Measurements from ENCODE around the gene ADAMTS18.
"Not testable (repeated sequence)": the region's sequence is repeated elsewhere in the genome, so short reads cannot be mapped to it uniquely, and the experiment has no call there.

Gene ADAMTS18, protein sequence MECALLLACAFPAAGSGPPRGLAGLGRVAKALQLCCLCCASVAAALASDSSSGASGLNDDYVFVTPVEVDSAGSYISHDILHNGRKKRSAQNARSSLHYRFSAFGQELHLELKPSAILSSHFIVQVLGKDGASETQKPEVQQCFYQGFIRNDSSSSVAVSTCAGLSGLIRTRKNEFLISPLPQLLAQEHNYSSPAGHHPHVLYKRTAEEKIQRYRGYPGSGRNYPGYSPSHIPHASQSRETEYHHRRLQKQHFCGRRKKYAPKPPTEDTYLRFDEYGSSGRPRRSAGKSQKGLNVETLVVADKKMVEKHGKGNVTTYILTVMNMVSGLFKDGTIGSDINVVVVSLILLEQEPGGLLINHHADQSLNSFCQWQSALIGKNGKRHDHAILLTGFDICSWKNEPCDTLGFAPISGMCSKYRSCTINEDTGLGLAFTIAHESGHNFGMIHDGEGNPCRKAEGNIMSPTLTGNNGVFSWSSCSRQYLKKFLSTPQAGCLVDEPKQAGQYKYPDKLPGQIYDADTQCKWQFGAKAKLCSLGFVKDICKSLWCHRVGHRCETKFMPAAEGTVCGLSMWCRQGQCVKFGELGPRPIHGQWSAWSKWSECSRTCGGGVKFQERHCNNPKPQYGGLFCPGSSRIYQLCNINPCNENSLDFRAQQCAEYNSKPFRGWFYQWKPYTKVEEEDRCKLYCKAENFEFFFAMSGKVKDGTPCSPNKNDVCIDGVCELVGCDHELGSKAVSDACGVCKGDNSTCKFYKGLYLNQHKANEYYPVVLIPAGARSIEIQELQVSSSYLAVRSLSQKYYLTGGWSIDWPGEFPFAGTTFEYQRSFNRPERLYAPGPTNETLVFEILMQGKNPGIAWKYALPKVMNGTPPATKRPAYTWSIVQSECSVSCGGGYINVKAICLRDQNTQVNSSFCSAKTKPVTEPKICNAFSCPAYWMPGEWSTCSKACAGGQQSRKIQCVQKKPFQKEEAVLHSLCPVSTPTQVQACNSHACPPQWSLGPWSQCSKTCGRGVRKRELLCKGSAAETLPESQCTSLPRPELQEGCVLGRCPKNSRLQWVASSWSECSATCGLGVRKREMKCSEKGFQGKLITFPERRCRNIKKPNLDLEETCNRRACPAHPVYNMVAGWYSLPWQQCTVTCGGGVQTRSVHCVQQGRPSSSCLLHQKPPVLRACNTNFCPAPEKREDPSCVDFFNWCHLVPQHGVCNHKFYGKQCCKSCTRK (N-terminal part only)

GRCh38 chr16:77434530-77435271, at the start of gene ADAMTS18:
Gene ADAMTS18 (minus strand): TSS chr16:77435034. CDS start chr16:77434695, 339 bp downstream.
- DNase-seq, result no peak

DNA sequence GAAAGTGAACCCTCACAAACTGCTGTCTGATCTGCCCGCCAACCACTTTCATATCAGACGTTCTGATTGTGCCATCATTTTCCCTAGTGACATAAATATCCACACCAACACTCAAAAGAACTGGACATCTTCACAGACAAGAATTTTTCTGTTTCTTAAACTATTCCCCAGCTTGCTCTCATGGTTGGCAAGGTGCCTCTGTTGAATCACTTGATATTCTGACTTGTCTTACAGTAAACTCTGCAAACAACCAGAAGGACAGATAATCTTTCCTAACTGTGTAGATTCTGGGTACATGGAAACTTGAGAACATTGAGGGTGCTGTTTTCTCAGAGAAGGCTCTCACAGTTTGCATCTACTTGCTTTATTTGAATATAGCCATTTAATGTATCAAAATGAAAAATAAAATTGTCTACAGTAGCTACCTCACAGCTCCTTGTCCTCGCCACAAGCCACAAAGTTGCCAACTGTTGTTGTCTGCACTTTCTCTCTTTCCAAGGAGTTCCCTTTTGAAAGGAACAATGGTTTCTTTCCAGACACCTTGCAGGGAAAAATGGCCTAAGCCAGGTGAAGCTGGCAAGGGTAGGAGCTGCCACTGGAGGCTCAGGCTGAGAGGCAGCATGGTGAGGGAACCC, 46.0 kb upstream of the ADAMTS18 start:
- no peak for DNase-seq

DNA sequence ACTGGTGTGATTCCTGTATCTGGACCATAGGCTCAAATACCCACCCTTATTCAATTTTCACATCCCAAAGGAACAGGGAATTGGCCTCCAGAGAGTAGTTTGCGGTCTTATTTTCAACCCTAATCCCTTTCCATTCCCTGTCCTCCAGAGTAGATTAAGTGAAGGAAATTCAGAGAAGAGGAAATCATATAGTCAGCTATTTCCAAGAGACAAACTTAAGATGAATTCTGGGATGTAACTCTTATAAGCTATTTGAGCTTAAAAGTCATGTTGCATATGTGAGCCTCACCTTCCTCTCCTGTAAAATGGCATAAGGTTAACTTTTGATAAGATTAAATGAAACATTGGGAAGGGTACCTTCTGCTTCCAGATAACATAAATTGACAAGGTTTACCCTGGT, 37.4 kb upstream of the ADAMTS18 start:
- DNase-seq, result no peak

GRCh38 chr16:77470851-77471250, 36.0 kb upstream of the ADAMTS18 start:
- no peak for DNase-seq

GRCh38 chr16:77469634-77470033, 34.8 kb upstream of the ADAMTS18 start:
- DNase-seq, result no peak

DNA sequence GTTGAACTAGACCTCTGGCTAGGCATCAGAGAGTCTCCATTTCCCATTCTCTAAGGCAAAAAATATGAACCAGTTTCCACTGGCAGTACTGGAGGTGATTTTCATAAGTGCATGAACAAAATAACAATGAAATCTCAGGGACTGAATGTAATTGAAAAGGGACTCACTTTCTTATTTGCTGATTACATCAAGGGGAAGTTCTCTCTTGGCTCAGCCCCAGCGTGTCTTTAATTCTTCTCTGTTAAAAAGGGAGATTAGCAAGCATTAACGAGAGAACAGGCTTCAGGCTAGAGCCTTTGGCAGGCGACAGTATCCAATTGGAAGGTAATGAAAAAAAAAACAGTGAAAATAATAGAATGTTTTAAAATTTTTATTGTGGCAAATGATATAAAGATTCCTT, 34.0 kb upstream of the ADAMTS18 start:
- DNase-seq, result no peak

DNA sequence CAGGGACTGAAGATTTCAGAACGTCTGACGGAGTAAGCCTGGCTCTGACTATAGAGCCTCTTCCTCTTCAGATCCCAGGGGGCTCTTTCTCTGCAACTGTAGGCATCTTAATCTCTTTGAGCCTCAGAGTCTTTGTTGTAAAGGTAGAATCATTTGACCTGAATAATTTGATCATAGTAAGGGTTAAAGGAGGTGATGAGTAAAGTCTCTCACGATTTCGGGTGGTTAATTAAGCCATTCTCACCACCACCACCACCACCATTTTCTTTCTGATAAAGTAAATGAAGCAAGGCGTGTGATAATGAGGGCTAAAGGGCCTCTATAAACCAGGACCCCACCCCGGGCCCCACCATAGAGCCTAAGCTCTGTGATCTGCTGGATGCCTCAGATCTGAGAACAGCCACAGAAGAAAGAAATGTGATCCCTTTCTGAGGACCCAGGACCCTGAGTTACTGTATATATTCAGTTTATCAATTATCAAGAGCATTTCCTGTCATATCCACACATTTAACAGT, 33.0 kb upstream of the ADAMTS18 start:
- DNase-seq, result no peak

DNA sequence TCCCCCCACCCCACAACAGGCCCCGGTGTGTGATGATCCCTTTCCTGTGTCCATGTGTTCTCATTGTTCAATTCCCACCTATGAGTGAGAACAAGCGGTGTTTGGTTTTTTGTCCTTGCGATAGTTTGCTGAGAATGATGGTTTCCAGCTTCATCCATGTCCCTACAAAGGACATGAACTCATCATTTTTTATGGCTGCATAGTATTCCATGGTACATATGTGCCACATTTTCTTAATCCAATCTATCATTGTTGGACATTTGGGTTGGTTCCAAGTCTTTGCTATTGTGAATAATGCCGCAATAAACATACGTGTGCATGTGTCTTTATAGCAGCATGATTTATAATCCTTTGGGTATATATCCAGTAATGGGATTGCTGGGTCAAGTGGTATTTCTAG, 28.8 kb upstream of the ADAMTS18 start:
- not testable (repeated sequence) for DNase-seq

GRCh38 chr16:77462894-77463293, 28.1 kb upstream of the ADAMTS18 start:
- DNase-seq, result no peak

GRCh38 chr16:77459534-77460254, 24.9 kb upstream of the ADAMTS18 start:
- no peak for DNase-seq

DNA sequence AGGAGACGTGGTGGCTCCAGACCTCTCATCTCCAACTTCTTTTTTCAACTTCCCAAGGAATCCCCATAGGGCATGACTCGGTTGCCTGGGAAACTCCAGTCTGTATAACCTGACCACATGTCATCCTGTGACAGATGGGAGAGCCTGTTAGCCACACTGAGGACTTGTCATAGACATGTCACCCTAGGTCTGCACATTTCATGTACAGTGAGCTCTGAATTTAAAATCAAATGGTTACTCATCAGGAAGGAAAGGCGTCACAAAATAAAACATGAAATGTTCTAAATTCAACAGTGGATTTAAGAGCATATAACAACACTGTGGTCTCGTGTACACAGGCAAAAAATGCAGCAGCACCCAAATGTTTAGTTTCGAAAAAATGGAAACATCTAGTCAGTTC, 22.2 kb upstream of the ADAMTS18 start:
- DNase-seq, result no peak

- DNase-seq, result no peak
Observed at GRCh38 chr16:77452243-77452642, 17.4 kb upstream of the ADAMTS18 start.

- DNase-seq, result peak; percentile 82
Observed at GRCh38 chr16:77450790-77451487, 16.1 kb upstream of the ADAMTS18 start.

DNA sequence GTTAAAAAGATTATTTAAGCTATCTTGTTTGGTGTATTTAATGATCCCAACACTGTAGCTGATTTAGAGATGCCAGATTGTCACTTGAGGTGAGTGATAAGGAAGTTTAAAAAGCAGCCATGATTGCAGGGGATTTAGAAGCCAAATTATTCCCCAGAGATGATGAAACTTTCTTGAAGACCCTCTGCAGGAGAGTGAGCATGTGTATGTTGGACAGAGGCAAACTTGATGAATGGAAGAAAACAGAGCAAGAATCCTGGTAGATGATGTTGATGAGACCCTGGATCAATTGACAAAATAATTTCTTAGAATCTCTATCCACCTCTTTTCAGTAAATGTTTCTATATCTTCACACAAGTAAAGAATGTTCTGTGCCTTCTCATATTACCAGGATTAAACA, 14.4 kb upstream of the ADAMTS18 start:
- no peak for DNase-seq

GRCh38 chr16:77445324-77445723, 10.5 kb upstream of the ADAMTS18 start:
- no peak for DNase-seq

DNA sequence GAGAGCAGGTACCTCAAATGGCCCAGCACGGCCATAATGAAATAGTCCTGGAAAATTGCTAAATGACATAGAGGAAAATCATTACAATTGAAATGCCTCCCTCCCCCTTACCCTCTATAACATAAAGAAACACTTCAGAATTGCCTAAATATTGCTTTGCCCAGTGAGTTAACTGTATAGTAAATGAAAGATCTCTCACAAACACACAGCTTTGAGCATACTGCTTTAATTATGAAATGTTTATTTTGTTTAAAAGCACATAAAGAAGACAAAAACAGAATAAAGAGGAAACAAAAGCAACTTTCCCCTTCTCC, 9.3 kb upstream of the ADAMTS18 start:
- no peak for DNase-seq

DNA sequence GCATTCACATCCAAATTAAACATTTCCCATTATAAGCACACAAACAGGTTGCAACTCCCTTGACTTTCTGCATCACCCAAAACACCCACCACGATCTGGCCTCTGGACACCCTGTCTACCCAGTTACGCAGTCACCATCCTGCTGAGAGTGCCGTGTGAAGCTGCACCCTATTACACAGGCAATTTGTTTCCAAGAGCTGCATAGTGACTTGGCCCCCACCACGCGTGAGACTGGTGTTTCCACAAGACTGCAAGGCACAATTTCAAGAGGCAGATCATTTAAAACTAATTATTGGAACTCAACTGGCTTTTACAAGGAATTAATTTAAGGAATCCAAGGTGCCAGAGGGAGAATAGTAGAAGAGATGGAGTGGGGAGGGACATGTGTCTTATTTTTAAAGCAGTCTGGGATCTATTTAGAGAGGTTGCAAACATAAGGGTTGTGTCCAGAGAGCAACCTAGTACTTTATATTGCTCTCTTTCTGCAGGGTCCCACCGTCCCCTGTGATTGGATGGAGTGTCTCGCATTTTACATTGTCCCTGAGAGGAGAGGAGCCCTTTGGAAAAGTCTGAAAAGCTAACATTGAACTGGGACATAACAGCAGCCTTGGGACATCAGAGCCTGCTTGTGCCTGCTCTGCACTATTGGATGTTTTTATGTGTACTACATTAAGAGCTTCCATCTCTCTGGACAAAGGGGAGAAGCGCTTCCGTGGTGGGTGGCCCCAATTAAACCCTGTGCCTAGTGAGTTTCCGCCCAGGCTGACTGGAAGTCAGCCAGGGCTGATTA, 8.7 kb upstream of the ADAMTS18 start:
- no peak for DNase-seq

GRCh38 chr16:77442078-77442477, 7.2 kb upstream of the ADAMTS18 start:
- no peak for DNase-seq

DNA sequence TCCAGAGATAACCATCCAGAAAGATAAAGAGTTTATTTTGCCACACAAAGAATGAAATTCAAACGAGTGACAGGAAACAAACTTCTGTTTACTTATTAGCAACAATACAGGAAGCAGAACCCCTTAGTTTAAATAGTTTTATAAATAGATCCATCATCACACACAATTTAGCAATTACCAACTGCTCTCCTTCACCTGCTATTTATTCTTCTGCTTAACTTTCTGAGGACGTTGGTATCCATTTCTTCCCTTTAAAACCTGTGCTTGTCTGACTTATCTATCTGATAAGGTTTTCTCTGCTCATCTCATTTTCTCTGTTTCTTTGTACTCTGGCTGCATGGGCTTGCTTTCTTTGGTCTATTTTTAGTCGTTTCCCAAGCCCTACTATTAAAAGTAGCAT, 4.3 kb upstream of the ADAMTS18 start:
- no peak for DNase-seq

DNA sequence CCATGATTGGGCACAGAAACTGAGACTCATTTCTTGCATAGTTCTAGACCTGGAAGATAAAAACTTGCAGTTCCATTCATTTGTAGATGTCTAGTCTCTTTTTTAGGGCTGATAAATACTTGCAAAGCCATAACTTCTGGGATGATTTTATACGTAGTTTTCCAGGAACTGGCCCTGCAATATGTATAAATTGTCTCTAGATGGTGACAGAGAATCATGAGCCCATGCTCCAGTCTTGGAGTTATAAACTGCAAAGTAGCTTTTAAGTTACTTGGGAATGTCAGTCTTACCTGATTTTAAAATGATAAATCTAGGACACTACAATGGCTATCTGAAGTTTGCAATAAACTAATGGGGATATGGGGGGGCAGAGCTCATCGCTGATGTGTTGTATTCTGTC, 3.0 kb upstream of the ADAMTS18 start:
- DNase-seq, result no peak

Measured in NCI-H1417 treated with DMSO at 0.1 percent for 48 hours (cell line).